Spleen (tissue), 7 donors: ENCODE measurements around the gene THNSL1.

Experiments
- POLR2A ChIP-seq, 3 donors: fragments of 450-650 bp; IDR thresholded peaks; one replicate each; pipeline ENCODE4 v1.5.1; 2017; ENCODE audit warnings: antibody characterized with exemption in 3 of 3, mild to moderate bottlenecking in 1 of 3
- TF ChIP-seq, protein P1 (sequence below), 11 experiments: fragments of 200-600 bp in 7 of 11; fragments of 450-650 bp in 4 of 11; sonication (generic) in 4 of 11; IDR thresholded peaks in 8 of 11; conservative IDR thresholded peaks in 3 of 11; 1 replicate in 7 of 11; 2 replicates in 4 of 11; pipeline versions ENCODE4 v1.4.0 to v1.8.0; 2016 to 2021; ENCODE audit warnings: antibody characterized with exemption in 11 of 11, inconsistent platforms in 4 of 11, mild to moderate bottlenecking in 1 of 11
- donor health status: DM: no; HTN: no; CAD: no; lungs with moderate emphysema.
- donor health status: DM: no; HTN: no; CAD: no.
- donor health status: DM: no; HTN: no; CAD: no.

DNA sequence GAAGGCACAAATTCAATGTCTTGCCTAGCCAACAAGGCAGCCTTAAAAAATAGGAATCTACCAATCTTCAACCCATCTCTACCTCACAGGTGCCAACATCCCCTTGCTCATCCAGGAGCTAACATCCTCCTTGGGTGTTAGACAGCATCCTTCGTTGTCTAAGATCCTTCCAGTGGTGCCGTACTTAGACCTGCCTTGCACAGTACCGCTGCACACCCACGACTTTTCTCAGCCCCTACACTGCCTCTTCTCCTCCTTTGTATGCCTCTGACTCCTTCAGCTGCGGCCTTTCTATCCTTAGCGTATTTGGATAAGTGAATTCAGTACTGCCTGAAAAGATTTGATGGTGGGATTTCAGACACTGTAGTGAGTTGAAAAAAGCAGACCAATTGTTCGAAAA, 48.1 kb upstream of the THNSL1 start:
- TF ChIP-seq, protein P1, sequence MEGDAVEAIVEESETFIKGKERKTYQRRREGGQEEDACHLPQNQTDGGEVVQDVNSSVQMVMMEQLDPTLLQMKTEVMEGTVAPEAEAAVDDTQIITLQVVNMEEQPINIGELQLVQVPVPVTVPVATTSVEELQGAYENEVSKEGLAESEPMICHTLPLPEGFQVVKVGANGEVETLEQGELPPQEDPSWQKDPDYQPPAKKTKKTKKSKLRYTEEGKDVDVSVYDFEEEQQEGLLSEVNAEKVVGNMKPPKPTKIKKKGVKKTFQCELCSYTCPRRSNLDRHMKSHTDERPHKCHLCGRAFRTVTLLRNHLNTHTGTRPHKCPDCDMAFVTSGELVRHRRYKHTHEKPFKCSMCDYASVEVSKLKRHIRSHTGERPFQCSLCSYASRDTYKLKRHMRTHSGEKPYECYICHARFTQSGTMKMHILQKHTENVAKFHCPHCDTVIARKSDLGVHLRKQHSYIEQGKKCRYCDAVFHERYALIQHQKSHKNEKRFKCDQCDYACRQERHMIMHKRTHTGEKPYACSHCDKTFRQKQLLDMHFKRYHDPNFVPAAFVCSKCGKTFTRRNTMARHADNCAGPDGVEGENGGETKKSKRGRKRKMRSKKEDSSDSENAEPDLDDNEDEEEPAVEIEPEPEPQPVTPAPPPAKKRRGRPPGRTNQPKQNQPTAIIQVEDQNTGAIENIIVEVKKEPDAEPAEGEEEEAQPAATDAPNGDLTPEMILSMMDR (IDR thresholded peaks at IDR 0.05 in 8 of 11, conservative IDR thresholded peaks at IDR 0.05 in 3 of 11) = no peak
- TF ChIP-seq POLR2A (IDR thresholded peaks at IDR 0.05) = no peak
